HG02970 (cell line): ENCODE results near the gene CC2D1A.

Experiments
- ATAC-seq: cut with Tn5 transposase; IDR thresholded peaks from one replicate; pipeline ENCODE4 v1.9.1; 2021; ENCODE audit warnings: mild to moderate bottlenecking, moderate library complexity, moderate number of reproducible peaks; ENCODE audit not compliant: unreplicated experiment, low FRiP score

The CC2D1A gene

DNA sequence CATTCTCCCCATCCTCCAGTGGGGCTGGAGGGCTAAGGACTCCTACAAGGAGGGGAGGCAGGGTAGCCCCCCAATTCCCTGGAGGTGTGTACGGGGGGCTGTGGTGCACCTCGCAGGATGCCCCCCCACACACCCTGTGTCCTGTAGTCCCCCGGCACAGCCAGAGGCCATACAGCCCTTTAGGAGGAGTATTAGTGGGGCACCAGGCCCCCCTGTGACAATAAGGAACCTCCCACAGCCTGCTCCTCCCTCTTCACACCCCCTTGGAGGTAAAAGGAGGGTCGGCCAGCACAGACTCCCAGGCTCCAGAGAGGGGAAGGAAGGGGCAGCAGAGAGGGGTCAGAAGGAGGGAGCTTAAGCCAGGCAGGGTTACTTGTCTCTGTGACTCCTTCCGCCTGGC is 29.2 kb upstream of the CC2D1A start, which contains the start of gene NANOS3:
TSS of gene NANOS3 (plus strand) at position 301 of the 400 bp plus-strand sequence. CDS start 115 bp downstream, outside the sequence.
- ATAC-seq = no peak

GRCh38 chr19:13877303-13877702 is 28.7 kb upstream of the CC2D1A start:
- ATAC-seq = no peak

DNA sequence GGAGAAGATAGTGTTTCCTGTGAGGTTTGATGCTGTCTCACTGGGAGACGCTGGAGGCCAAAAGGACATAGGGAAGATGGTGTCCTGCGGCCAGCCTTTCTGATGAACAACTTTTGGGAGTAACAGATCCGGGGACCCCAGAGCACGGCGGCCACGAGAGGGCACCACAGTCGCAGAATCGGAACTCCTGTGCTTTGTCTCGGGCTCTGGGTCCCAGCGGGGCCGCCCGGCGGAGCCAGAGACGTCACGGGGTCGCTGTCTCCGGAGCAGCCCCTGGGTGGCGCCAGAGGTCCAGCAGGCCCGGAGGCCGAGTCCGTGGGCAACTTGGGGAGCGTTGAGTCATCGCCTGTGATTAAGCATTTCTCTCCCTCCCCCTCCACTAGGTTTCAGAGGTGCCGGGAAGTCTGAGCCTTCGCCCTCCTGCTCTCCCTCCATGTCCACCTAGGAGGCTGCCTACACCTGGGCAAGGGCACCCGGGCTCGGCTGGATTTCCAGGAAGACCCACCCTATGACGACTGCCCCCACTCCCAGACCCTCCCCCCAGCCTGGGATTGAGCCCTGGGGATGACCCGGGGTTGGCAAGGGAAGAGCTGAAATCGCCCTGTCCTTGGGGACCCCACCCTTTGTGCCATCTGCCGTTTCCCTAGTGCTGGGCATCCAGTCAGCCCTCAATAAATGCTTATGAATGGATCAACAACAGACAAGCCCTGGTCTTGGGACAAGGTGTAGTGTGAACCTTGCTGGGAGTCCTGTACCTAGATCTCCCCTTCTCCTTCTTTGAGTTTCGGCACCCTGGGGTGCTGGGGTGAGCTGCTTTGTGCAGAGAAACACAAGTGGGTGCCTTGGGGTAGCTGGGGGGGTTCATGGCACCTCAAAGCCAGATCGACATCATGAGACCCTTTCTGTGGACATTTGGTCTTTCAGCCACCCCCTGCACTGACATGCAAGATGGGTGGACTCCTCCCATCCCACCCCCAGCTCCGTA is 25.6 kb upstream of the CC2D1A start:
- peak; percentile 92 for ATAC-seq

DNA sequence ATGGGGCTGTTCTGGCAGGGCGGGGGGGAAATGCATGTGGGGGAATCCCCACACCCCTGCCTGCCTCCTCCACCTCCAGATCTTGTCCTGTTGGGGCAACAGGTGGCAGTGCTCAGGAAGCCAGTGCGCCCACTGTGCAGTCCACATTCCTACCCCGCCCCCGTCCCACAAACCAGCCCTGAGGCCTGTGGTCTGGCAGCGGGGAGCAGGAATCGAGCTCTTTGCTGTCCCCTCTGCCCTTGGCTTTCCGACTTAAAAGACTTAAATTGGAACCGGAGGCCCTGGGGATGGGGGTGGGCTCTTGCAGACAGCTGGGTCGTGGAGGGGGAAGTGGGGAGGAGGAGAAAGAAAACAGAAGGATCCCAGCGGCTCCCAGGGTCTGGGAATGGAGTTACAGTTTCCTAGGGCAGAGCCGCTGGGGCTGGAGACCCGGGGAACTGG is 24.7 kb upstream of the CC2D1A start:
- no peak for ATAC-seq

GRCh38 chr19:13881692-13882418 is 24.1 kb upstream of the CC2D1A start:
- ATAC-seq = no peak

DNA sequence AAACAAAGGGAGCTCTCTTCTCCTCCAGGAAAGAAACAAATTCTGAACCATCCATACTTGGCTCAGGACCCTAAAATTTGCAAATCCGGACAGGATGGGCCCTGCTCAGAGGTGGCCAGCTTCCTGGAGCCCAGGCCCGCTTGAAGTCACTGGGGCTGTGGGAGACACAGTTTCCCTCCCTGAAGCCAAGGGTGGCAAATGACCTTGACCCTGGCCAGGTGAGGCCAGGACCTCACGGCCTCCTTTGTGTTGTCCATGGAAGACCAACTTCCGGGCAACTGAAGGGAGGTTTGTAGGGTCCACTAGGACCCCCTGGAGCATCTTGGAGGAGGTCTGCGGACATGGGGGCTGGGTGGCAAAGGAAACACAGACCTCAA is 23.6 kb upstream of the CC2D1A start:
- no peak for ATAC-seq

DNA sequence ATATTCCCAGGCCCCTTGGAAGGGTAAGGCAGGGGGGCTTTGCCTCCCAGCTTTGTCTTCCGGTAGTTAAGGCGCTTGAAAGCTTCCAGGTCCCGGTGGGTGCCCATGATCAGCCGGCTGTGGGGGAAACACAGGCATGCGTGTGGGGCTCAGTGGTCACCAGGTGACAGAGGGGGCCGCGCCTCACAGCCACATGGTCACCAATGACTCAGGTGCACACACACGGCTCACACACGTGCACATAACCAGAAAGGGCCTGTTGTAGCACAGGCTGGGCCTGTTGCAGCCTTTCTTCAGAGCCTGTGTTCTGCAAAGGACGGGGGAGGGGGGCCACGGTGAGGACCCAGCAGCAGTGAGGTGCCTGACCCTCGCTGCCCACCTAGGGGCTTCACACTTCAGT is 23.2 kb upstream of the CC2D1A start:
- ATAC-seq = no peak

DNA sequence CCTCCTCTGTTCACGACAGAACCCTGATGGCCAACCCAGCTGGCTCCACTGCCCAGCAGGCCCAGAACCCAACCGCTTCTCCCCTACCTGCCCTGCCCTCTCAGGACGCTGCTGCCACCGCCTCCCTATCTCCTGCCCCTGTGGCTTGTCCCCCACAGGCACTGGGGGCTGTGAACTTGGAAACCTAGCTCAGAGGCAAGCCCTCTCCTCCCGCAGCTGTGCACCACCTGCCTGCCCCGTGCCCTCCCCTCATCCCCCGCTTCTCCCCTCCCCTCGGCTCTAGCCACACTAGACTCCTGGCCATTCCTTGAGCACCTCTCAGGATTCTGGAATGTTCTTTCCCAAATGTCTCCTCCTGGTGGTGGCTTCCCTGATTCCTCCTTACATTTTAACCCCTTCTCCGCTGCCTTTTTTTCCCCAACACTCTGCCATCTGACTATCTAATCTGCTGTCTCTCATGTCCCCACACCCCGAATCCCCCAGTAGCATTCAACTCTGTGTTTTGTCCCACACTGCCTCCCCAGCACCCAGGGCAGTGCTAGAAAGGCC is 22.4 kb upstream of the CC2D1A start:
- no peak for ATAC-seq

GRCh38 chr19:13884726-13885591 is 21.0 kb upstream of the CC2D1A start:
- no peak for ATAC-seq

DNA sequence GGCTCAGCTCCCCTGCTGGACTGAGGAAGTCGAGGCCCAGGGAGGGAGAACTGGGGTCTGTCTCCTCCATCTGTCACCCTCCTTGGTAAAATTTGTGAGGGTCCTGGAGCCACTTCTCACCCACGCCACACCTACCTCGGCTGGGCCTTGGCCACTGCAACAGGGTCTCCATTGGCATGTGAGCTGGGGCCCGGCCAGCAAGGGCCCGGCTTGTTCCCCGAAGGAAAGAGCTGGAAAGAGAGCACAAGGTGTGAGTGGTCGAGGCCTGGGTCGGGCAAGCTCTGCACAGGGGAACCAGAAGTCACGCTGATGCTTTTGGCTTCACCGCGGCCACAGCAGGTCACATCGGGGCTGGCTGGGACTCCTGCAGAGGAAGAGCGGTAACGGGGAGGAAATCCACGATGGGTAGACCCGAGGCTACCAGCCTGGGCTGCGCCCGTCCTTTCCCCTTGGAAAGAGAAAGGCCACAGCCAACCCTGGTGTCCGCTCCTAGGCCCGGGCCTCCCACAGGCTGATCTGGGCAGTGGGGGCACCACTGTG is 20.1 kb upstream of the CC2D1A start:
- no peak for ATAC-seq

GRCh38 chr19:13887018-13887436 is 19.0 kb upstream of the CC2D1A start:
- no peak for ATAC-seq

GRCh38 chr19:13887517-13887916 is 18.5 kb upstream of the CC2D1A start:
- ATAC-seq = no peak

DNA sequence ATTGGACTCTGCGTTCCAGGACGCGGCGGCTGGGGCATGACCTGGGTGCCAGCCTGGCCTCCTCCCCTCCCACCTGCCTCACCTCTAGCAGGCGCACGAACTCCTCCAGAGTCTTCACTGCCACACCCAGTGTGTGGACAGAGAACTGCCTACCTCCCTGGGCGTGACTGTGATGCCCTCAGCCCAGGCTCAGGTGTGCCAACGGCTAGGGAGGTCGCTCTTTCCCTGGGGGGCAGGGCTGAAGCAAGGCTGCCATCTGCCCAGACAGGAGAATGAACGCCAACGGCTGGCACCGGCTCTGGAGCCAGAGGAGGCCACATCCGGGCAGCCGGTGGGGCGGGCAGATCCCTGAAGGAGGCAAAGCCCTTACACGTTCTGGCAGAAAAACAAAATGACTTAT is 17.7 kb upstream of the CC2D1A start:
- no peak for ATAC-seq

DNA sequence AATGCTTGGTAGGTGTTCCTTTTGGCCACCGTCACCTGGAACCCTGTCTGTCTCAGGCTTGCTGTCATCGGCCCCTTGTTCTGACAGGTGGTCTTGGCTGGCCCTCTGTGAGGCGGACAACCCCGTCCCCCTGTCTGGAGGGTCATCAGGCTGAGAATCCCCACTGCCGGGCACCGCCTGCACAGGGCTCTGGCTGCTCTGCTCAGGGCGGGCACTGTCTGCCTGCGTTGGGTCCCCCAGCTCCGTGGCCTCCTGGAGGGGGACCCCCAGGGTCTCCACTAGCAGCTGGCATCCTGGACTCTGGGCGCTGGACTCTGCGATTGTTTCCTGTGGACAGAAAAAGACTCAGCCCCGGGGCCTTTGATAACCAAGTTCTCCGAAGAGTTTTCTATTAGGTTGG is 15.9 kb upstream of the CC2D1A start:
- ATAC-seq = no peak

- no peak for ATAC-seq
Measured at GRCh38 chr19:13892870-13893269, 13.1 kb upstream of the CC2D1A start.

DNA sequence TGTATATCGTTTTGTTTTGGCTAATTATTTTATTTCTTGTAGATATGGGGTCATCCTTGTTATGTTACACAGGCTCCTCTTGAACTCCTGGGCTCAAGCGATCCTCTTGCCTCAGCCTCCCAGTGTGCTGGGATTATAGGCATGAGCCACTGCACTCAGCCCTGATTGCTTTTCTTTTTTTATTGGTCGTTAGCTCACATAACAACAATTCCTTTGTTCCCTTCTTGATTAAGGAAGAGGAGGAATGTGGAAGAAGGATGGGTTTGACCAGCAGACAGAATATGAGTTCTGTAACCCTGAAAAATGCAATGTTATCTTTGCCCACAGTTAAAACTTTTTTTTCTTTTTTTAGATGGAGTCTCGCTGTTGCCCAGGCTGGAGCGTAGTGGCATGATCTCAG is 11.4 kb upstream of the CC2D1A start:
- no peak for ATAC-seq

GRCh38 chr19:13896227-13896626 is 9.8 kb upstream of the CC2D1A start:
- ATAC-seq = no peak

- no peak for ATAC-seq
Measured at GRCh38 chr19:13899393-13899792, 6.6 kb upstream of the CC2D1A start.

DNA sequence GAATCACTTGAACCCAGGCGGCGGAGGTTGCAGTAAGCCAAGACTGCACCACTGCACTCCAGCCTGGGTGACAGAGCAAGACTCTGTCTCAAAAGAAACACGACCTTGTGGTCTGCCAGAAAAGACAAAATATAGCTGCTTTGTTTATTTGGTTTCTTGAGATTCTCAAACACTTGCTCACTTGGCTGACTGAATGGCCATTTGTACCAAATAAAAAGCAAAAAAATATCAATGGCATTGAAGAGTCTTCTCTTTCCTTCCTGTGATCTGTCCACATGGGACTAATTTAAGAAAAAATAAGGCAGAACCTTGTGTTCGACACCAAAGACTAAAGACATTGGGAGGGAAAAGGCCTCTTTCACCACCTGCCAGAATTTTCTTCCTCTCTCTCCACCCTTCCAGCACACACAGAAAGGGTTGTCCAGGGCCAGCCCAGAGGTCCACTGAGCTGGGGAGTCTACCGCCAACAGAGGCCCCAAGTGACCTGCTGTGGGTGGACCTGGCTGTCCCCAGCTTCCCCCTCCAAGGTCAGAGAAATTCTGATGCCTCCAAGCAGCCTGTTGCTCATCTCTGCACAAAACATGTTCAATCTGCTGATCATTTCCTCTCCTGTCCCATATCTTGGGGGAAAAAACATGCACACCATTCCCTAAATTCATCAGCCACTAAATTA is 6.0 kb upstream of the CC2D1A start:
- ATAC-seq = no peak
